GM19035 (cell line): Measurements from ENCODE around the gene MTCP1.

Experiments
- ATAC-seq: cut with Tn5 transposase; IDR thresholded peaks from one replicate; pipeline ENCODE4 v1.9.1; 2021; ENCODE audit not compliant: unreplicated experiment

Gene MTCP1

GRCh38 chrX:155054255-155054654, 16.7 kb downstream of the MTCP1 start:
- ATAC-seq = no peak

GRCh38 chrX:155053656-155054055, 17.3 kb downstream of the MTCP1 start:
- ATAC-seq = no peak

GRCh38 chrX:155052738-155053498, 18.0 kb downstream of the MTCP1 start:
- no peak for ATAC-seq

- no peak for ATAC-seq
Observed at GRCh38 chrX:155048977-155049619, 21.8 kb downstream of the MTCP1 start.

DNA sequence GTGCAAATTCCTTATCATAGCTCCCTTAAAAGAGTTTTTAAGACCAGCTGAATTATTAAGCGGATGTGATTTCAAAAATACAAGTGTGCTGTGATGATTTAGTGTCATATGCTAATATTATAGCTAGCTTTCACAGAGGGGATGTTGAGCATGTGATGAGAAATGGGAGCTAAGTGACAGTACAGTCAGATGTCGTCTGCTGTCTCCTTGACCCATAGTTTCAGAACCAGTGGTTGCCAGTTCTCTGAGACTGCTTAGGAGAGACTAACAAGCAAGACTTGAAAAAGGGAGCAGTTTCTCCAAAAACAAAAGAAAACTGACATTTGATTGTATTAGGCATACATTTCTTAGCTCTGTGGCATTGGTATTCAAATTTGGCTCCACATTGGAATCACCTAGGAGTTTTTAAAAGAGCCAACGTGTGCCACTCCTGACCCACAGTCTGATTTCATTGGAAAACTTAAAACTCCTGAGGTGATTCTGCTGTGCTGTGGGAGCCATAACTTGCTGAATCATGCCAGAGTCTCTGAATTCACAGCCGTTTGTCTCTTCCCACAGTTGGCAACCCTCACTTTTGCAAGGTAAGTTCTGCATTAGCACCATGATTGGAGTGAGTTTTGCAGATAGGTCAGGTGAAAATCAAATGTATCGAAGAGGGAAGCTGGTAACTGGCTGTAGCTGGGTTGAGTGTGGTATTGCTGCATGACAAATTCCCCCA, 24.0 kb downstream of the MTCP1 start:
- ATAC-seq = no peak

DNA sequence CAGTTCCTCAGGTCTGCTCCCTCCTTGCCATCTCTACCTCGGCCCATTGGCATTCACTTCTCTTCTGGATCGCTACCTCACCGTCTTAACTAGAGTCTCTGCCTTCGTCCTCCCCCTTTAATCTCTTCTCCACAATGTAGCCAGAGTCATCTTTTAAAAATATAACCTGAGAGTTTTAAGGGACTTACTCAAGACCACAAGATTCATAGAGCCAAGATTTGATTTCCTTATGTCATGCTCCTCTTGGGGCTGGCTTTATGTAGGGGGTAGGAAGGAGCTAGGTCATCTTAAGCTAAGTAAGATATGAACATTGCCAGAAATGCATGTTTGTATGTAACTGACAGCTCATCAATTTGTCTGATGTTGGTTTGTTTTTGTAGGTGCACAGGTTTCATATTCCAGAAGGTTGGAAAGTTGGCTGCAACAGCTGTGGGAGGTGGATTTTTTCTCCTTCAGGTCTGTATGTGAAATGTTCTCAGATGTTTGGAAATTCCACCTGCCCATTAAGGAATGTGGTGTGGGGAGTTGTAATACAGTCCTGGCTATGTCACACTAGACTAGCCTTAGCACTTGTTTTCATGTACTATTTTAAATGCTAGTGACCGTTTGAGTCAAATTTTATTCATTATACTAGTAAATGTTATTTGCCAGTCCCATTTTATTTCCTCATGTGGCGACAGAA, 24.7 kb downstream of the MTCP1 start:
- ATAC-seq = no peak

DNA sequence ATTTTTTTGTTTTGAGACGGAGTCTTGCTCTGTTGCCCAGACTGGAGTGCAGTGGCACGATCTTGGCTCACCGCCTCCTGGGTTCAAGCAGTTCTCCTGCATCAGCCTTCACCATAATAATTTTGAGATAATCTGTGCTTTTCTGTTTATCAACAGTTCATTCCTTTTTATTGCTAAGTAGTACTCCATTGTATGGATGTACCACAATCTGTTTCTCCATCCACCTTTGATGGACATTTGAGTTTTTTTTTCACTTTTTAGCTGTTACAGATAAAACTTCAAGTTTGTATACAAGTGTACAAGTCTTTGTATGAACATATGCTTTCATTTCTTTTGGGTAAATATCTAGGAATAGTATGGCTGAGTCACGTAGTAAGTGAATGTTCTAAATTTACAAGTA, 35.2 kb downstream of the MTCP1 start:
- no peak for ATAC-seq

DNA sequence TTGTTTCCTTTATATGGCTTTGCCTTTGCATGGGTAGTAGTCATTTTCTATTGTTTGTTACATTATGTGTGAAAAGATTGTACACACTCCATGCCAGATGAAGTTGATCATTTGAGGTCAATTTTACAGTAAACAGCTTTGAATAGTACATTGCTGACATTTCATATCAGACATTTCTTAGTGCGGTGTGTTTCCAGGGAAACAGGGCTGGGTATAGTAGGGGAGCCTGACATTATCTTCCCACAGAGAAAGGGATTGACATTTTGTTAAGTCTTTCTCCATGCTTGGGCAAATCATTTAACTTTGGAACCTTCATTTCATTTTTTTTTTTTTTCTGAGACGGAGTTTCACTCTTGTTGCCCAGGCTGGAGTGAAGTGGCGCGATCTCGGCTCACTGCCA, 39.3 kb downstream of the MTCP1 start:
- ATAC-seq = no peak

DNA sequence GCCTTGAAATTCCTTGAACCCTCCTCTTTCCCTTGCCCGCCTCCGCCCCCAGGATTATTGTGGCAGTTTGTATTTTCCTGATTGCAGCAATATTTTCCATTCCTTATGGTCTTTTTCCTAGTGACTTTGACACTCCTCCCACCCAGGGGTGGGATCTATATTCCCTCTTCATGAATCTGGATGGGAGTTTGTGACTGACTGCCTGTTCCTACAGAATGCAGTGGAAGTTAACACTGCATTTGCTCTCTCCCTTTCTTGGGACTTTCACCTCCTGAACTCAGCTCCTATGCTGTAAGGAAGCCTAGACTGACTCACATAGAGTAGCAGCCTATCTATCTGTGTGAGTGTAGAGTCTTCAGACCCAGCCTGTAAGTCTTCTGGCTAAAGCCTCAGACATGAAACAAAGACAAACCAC, 42.1 kb downstream of the MTCP1 start:
- no peak for ATAC-seq

DNA sequence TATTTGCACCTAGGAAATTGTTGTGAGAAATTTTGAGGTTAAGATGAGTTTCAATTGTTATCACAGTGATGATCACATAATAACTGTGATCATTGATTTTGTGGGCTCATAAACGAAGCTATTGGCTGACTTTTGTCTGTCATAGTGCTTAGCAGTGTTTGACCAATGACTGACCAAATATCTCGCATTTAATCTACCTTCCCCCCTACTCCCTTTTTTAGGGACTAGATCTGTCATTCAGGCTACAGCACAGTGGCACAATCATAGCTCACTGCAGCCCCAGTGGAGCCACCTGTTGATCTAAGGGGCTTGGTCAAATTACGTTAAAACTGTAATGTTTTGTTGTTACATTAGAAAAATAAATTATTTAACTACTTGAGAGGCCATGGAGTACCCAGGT, 42.8 kb downstream of the MTCP1 start:
- ATAC-seq = no peak

DNA sequence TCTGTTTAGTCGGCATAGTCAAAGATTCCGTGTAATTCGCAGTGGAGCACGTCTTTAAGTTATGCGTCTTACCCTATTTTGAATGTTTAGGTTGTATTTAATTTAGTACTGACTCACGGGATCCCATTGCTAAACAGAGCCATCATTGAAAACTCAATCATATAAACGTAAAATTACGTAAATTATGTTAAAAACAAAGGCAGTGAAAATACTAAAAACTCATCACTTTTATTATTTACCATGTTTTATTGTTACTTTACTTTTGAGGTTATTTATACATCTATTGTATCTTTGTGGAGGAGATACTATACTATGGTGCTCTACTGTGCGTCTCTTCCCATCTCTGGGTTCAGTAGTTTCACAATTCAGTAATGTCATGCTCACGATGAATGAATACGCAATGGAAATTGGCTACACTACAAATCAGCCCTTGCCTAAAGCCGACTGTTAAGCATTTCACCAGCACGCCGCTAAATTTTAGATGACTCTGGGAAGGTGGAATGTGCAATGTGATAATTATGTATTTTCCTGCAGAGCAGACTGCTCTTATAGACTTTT, 43.3 kb downstream of the MTCP1 start:
- ATAC-seq = no peak

DNA sequence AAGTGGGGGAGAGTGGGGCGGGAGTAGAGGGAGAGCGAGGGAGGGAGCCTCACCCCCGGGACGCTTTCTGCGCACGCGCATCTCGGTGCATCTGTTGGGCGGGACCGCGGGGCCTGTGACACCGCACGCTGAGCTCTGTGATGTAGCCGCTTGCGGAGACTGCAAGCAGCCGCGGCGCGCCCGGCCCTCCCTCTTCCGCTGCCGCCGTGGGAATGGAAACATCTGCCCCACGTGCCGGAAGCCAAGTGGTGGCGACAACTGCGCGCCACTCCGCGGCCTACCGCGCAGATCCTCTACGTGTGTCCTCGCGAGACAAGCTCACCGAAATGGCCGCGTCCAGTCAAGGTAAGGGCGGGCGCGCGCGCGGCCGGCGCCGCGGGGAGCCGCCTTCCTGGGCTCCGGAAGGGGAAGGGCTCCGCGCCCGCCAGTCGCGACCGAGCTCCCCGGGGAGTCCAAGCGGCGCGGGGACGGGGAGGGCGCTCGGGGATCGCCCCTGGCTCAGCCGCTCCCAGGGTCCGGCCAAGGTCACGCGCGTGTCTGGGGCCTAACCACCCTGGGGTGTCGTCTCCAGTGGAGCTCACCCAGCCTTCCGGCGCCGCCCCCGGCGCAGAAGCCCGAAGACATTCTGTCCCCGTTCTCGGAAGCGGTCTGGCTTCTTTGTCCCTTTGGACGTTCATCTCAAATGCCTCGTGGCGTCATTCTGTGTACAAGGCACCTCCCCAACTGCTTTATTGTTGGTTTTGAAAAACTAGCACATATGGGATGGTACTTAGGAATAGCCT, 44.0 kb downstream of the MTCP1 start, which contains the start of gene FUNDC2:
Gene FUNDC2, plus strand, starts transcription at position 118 of the 782 bp plus-strand sequence. Its CDS starts 95 bp downstream, at position 213.
- peak; percentile 89 for ATAC-seq

DNA sequence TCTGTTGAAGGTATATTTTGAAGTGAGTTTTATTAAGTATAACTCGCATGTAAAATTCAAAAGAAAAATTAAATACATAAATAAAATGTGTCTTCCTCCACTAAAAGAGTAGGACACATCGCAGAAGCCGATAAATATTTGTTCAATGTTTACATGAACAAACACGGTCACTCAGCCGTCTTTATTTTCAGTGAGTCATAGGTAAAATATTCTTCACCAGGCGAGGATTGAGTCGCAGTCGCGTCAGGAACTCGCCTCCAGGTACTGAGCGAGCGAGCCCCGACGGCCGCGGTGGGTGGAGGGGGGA, 44.6 kb downstream of the MTCP1 start:
- no peak for ATAC-seq

DNA sequence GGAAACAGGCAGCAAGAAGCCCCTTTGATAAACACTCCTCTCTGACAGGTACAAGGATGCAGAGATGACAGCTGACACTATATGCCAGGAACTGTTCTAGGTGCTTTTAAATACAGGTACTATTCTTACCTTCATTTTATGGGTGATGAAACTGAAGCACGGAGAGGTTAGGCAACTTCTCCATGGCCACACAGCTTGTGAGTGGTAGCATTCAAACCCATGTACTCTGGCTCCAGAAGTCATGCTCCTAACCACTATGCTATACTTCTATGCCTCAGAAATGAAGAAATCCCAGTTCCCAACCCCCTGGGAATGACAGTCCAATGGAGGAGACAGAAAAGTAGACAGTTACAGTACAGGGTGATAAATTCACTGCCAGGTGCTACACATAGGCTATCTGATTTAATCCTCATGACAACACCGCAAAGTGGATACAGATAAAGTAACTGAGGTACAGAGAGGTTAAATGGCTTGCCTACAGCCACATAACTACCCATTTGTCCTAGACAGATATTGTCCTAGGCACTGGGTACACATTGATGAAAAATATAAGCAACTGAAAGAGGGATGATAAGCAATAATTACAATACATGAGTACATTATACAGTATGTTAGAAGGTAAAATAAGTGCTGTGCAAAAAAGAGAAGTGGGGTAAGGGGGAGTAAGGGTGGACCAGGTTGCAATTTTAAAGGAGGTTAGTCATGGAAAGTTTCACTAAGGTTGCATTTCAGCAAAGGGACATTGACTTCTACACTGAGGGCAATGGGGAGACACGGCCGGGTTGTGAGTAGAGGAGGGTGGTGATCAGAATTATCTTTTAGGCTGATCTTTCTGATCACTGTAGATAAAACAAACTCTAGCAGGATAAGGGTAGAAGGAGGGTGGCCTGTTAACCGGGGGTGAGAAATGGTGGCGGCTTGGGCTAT, 46.8 kb downstream of the MTCP1 start:
- ATAC-seq = no peak

DNA sequence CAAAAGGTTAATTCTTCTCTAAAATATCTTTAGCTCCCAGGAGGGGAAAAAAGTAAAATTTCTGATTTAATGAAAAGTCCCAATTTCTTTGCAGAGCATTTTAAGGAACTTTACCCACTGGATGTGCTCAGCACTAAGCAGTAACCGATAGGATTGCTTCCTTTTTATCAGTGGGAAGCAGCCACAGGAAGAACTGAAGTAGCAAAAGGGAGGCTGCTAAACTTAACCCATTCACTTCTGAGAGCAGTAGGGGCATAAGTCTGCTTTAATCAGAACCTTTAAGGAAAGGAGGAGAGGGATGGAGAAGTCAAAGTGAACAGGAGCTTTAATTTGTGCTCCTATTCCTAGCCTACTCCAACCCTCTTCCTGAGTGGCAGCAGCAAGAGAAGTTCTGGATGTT, 48.4 kb downstream of the MTCP1 start, which contains the start of gene F8:
Gene F8, minus strand, starts transcription at position 139 of the 400 bp plus-strand sequence. CDS start 171 bp downstream, outside the sequence.
- no peak for ATAC-seq

- no peak for ATAC-seq
Observed at GRCh38 chrX:155020591-155020990, 50.3 kb downstream of the MTCP1 start.
